ENCODE data around the gene TMEM273.

DNA sequence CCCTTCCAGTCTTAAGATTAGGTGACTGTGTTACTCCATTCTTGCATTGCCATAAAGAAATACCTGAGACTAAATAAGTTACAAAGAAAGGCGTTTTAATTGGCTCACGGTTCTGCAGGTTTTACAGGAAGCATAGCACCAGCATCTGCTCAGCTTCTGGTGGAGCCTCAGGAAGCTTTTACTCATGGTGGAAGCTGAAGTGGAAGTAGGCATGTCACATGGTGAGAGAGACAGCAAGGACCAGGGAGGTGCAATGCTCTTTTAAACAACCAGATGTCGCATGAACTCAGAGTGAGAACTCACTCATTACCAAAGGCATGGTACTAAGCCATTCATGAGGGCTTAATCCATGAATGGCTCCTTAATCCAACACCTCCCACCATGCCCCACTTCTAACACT is 34.0 kb upstream of the TMEM273 start:
- TF ChIP-seq FOXM1 (IDR thresholded peaks at IDR 0.05; ENCODE audit: low read depth) (no peak), CTCF (IDR thresholded peaks at IDR 0.05) (no peak), TEAD4 (IDR thresholded peaks at IDR 0.05; ENCODE audit: borderline replicate concordance, insufficient read depth) (no peak)

Measured in SK-N-SH (cell line).